Liver (tissue), 9 donors: ENCODE results near the gene TAF3. TPM values are rescaled to one million over a fixed set of nuclear protein-coding genes. Genes with fewer than 3 reads are reported as not detected.

ENCODE experiments used
- DNase-seq: peaks from one replicate; pipeline ENCODE4 v3.0.0-alpha.2; 2017; ENCODE audit warnings: low spot score
- H3K27ac ChIP-seq, 2 donors: one replicate each; pipeline ENCODE4 v1.7.0; 2013; ENCODE audit warnings: inconsistent platforms in 2 of 2, low read length in 2 of 2, control low read depth in 1 of 2, low read depth in 1 of 2, mild to moderate bottlenecking in 1 of 2
- H3K27me3 ChIP-seq, 4 donors: one replicate each; pipeline versions ENCODE4 v1.6.1 to v1.7.0; 2013; ENCODE audit warnings: low read length in 3 of 4, inconsistent platforms in 1 of 4, mild to moderate bottlenecking in 1 of 4, moderate library complexity in 1 of 4; ENCODE audit not compliant: control insufficient read depth in 4 of 4, insufficient read depth in 4 of 4
- H3K36me3 ChIP-seq, 4 donors: one replicate each; pipeline versions ENCODE4 v1.6.1 to v1.7.0; 2013; ENCODE audit warnings: low read length in 3 of 4, mild to moderate bottlenecking in 3 of 4, low read depth in 1 of 4, moderate library complexity in 1 of 4; ENCODE audit not compliant: control insufficient read depth in 4 of 4, insufficient read depth in 3 of 4
- H3K4me1 ChIP-seq, 4 donors: one replicate each; pipeline versions ENCODE4 v1.6.1 to v1.7.0; 2013; ENCODE audit warnings: low read length in 3 of 4, mild to moderate bottlenecking in 3 of 4, moderate library complexity in 1 of 4; ENCODE audit not compliant: control insufficient read depth in 4 of 4, insufficient read depth in 4 of 4
- H3K4me3 ChIP-seq, 3 donors: one replicate each; pipeline versions ENCODE4 v1.6.1 to v1.7.0; 2013; ENCODE audit warnings: low read length in 3 of 3, control low read depth in 1 of 3, low read depth in 1 of 3, mild to moderate bottlenecking in 1 of 3
- H3K9ac ChIP-seq, 2 donors: one replicate each; pipeline ENCODE4 v1.7.0; 2013; ENCODE audit warnings: low read length in 2 of 2, mild to moderate bottlenecking in 2 of 2, moderate library complexity in 2 of 2, control low read depth in 1 of 2, low read depth in 1 of 2
- H3K9me3 ChIP-seq, 4 donors: one replicate each; pipeline versions ENCODE4 v1.6.1 to v1.7.0; 2013; ENCODE audit warnings: low read length in 3 of 4; ENCODE audit not compliant: control insufficient read depth in 4 of 4
- EGR1 ChIP-seq, 2 donors: IDR thresholded peaks; 2 replicates each; pipeline ENCODE4 v1.6.1; 2016 to 2018; ENCODE audit warnings: antibody characterized with exemption in 2 of 2, low read depth in 2 of 2
- FOXA1 ChIP-seq: IDR thresholded peaks from 2 replicates; pipeline ENCODE4 v1.6.1; 2016; ENCODE audit warnings: antibody characterized with exemption
- FOXA2 ChIP-seq: IDR thresholded peaks from 2 replicates; pipeline ENCODE4 v1.6.1; 2016; ENCODE audit warnings: antibody characterized with exemption
- GABPA ChIP-seq, 2 donors: IDR thresholded peaks in 1 of 2; conservative IDR thresholded peaks in 1 of 2; 2 replicates each; pipeline ENCODE4 v1.6.1; 2016; ENCODE audit warnings: antibody characterized with exemption in 2 of 2, mild to moderate bottlenecking in 1 of 2, moderate library complexity in 1 of 2
- HNF4A ChIP-seq, 2 donors: conservative IDR thresholded peaks; 2 replicates each; pipeline ENCODE4 v1.6.1; 2016; ENCODE audit warnings: antibody characterized with exemption in 2 of 2, mild to moderate bottlenecking in 2 of 2
- HNF4G ChIP-seq: IDR thresholded peaks from 2 replicates; pipeline ENCODE4 v1.6.1; 2016; ENCODE audit warnings: antibody characterized with exemption
- JUND ChIP-seq, 2 donors: IDR thresholded peaks; 2 replicates each; pipeline ENCODE4 v1.6.1; 2016; ENCODE audit warnings: antibody characterized with exemption in 2 of 2
- MAX ChIP-seq: IDR thresholded peaks from 2 replicates; pipeline ENCODE4 v1.6.1; 2016; ENCODE audit warnings: antibody characterized with exemption
- NR2F2 ChIP-seq: IDR thresholded peaks from 2 replicates; pipeline ENCODE4 v1.6.1; 2016; ENCODE audit warnings: antibody characterized with exemption
- RAD21 ChIP-seq, 2 donors: IDR thresholded peaks; 2 replicates each; pipeline ENCODE4 v1.6.1; 2016; ENCODE audit warnings: antibody characterized with exemption in 2 of 2, mild to moderate bottlenecking in 2 of 2
- RXRA ChIP-seq, 2 donors: IDR thresholded peaks; 2 replicates each; pipeline ENCODE4 v1.6.1; 2017 to 2018; ENCODE audit warnings: antibody characterized with exemption in 2 of 2, mild to moderate bottlenecking in 1 of 2
- SP1 ChIP-seq: IDR thresholded peaks from 2 replicates; pipeline ENCODE4 v1.6.1; 2018; ENCODE audit warnings: antibody characterized with exemption, mild to moderate bottlenecking
- TAF1 ChIP-seq: conservative IDR thresholded peaks from 2 replicates; pipeline ENCODE4 v1.6.1; 2016; ENCODE audit warnings: antibody characterized with exemption, mild to moderate bottlenecking
- YY1 ChIP-seq: IDR thresholded peaks from 2 replicates; pipeline ENCODE4 v1.6.1; 2016; ENCODE audit warnings: antibody characterized with exemption, mild to moderate bottlenecking
- ZBTB33 ChIP-seq: IDR thresholded peaks from 2 replicates; pipeline ENCODE4 v1.6.1; 2016; ENCODE audit warnings: antibody characterized with exemption
- WGBS: extraction: QIAGEN DNeasy Blood & Tissue Kit; methylation state at CpG from one replicate; pipeline ENCODE4 v1.1.7; 2013; 5-methylcytosine and 5-hydroxymethylcytosine counted together
- polyA plus RNA-seq, 2 donors: library from polyadenylated mRNA; stranded (reverse) in 1 of 2; unstranded in 1 of 2; fragments of 200-250 nt in 1 of 2; fragments of >200 nt in 1 of 2; fragmentation: Nextera tagmentation in 1 of 2; extraction: Ambion mirVana in 1 of 2; gene quantifications; one replicate each; pipeline versions ENCODE4 v1.2.1 to v1.2.3, GENCODE V29; 2013 to 2015
- total RNA-seq, 2 donors: library from RNA; depleted of rRNA; stranded (reverse); fragments of >200 nt; gene quantifications; one replicate each; pipeline ENCODE4 v1.2.3, GENCODE V29; 2014
- TF ChIP-seq, protein P1 (sequence below): IDR thresholded peaks from 2 replicates; pipeline ENCODE4 v1.6.1; 2016; ENCODE audit warnings: antibody characterized with exemption, mild to moderate bottlenecking
- TF ChIP-seq, protein P2 (sequence below): fragments of 150-350 bp; IDR thresholded peaks from 2 replicates; pipeline ENCODE4 v1.5.1; 2017; ENCODE audit warnings: improper control_type of control experiment, low read depth, low read length; ENCODE audit not compliant: missing input control
- donor health status: healthy.
- donor health status: healthy.
- donor health status: healthy.
- donor health status: healthy.
- donor health status: healthy.

Gene TAF3
- total and polyA plus RNA-seq, 4 donors: 1.5 to 3.6 (median 1.9) TPM

DNA sequence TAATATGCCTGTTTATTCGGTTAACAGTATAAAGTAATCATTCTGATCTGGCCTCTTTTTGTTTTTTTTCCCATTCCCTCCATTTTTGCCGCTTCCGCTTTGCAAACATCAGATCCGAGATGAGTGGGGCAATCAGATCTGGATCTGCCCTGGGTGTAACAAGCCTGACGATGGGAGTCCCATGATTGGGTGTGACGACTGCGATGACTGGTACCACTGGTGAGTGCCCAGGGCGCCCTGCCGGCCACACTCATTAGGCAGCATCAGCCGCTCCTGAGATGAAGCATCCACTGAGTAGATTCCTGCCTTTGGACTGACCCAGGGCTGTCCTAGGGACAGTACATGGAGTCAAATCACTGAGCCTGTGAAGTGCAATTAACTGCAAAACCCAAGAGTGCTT lies 195.3 kb downstream of the TAF3 start:
- no peaks in the 10 kb centered on the region for H3K27me3 ChIP-seq
- no peaks in the 10 kb centered on the region for H3K9me3 ChIP-seq
- no peak overlapping the region for H3K4me3 ChIP-seq
- H3K36me3 ChIP-seq: peaks cover 5 to 26% (median 20%) of the 10 kb centered on the region in 4 donors
- H3K4me1 ChIP-seq: no peaks in the 10 kb centered on the region
- WGBS: 97% methylated on average over 10 of the region's 10 CpGs
- no peak overlapping the region for H3K9ac ChIP-seq
- TF ChIP-seq EGR1 (IDR thresholded peaks at IDR 0.05; ENCODE audit: low read depth in 2 of 2) (no peak), ZBTB33 (no peak), YY1 (no peak), NR2F2 (no peak), SP1 (no peak), RXRA (IDR thresholded peaks at IDR 0.05) (no peak), GABPA (IDR thresholded peaks at IDR 0.05 in 1 of 2, conservative IDR thresholded peaks at IDR 0.05 in 1 of 2) (no peak), TAF1 (no peak), RAD21 (IDR thresholded peaks at IDR 0.05) (no peak), FOXA1 (no peak), HNF4G (no peak), FOXA2 (no peak), MAX (no peak)
- TF ChIP-seq, protein P1, sequence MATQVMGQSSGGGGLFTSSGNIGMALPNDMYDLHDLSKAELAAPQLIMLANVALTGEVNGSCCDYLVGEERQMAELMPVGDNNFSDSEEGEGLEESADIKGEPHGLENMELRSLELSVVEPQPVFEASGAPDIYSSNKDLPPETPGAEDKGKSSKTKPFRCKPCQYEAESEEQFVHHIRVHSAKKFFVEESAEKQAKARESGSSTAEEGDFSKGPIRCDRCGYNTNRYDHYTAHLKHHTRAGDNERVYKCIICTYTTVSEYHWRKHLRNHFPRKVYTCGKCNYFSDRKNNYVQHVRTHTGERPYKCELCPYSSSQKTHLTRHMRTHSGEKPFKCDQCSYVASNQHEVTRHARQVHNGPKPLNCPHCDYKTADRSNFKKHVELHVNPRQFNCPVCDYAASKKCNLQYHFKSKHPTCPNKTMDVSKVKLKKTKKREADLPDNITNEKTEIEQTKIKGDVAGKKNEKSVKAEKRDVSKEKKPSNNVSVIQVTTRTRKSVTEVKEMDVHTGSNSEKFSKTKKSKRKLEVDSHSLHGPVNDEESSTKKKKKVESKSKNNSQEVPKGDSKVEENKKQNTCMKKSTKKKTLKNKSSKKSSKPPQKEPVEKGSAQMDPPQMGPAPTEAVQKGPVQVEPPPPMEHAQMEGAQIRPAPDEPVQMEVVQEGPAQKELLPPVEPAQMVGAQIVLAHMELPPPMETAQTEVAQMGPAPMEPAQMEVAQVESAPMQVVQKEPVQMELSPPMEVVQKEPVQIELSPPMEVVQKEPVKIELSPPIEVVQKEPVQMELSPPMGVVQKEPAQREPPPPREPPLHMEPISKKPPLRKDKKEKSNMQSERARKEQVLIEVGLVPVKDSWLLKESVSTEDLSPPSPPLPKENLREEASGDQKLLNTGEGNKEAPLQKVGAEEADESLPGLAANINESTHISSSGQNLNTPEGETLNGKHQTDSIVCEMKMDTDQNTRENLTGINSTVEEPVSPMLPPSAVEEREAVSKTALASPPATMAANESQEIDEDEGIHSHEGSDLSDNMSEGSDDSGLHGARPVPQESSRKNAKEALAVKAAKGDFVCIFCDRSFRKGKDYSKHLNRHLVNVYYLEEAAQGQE: no peak
- H3K27ac ChIP-seq: no peak overlapping the region
- no peak for DNase-seq

GRCh38 chr10:8014649-8015048 lies 196.3 kb downstream of the TAF3 start:
- Histone ChIP-seq H3K36me3 (peaks cover 5 to 26% (median 18%) of the 10 kb centered on the region in 4 donors), H3K27ac (no peak overlapping the region)
- DNase-seq: no peak

More at GRCh38 chr10:8014649-8015048, 196.3 kb downstream of the TAF3 start:
- 97% methylated on average over 16 of the region's 16 CpGs for whole genome bisulfite sequencing
- no peak overlapping the region for H3K4me3 ChIP-seq
- no peaks in the 10 kb centered on the region for H3K9me3 ChIP-seq
- no peaks in the 10 kb centered on the region for H3K27me3 ChIP-seq
- no peaks in the 10 kb centered on the region for H3K4me1 ChIP-seq
- no peak for TF ChIP-seq HNF4G
- no peak for TF ChIP-seq GABPA (IDR thresholded peaks at IDR 0.05 in 1 of 2, conservative IDR thresholded peaks at IDR 0.05 in 1 of 2)
- TF ChIP-seq FOXA2: no peak
- no peak for TF ChIP-seq FOXA1
- no peak for TF ChIP-seq HNF4A (conservative IDR thresholded peaks at IDR 0.05)
- TF ChIP-seq RXRA (IDR thresholded peaks at IDR 0.05): no peak
- TF ChIP-seq, protein P2, sequence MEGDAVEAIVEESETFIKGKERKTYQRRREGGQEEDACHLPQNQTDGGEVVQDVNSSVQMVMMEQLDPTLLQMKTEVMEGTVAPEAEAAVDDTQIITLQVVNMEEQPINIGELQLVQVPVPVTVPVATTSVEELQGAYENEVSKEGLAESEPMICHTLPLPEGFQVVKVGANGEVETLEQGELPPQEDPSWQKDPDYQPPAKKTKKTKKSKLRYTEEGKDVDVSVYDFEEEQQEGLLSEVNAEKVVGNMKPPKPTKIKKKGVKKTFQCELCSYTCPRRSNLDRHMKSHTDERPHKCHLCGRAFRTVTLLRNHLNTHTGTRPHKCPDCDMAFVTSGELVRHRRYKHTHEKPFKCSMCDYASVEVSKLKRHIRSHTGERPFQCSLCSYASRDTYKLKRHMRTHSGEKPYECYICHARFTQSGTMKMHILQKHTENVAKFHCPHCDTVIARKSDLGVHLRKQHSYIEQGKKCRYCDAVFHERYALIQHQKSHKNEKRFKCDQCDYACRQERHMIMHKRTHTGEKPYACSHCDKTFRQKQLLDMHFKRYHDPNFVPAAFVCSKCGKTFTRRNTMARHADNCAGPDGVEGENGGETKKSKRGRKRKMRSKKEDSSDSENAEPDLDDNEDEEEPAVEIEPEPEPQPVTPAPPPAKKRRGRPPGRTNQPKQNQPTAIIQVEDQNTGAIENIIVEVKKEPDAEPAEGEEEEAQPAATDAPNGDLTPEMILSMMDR: no peak
- TF ChIP-seq NR2F2: no peak
- TF ChIP-seq JUND (IDR thresholded peaks at IDR 0.05): no peak
- TF ChIP-seq TAF1: no peak
- TF ChIP-seq YY1: no peak
- TF ChIP-seq SP1: no peak
- TF ChIP-seq, protein P1: no peak
- no peak for TF ChIP-seq MAX
- no peak for TF ChIP-seq EGR1 (IDR thresholded peaks at IDR 0.05; ENCODE audit: low read depth in 2 of 2)
- H3K9ac ChIP-seq: no peak overlapping the region
